Activated naive CD4-positive, alpha-beta T cell (primary cell): Measurements from ENCODE around the gene SYT10.
"Not testable (repeated sequence)": the region's sequence is repeated elsewhere in the genome, so short reads cannot be mapped to it uniquely, and the experiment has no call there.

ENCODE experiments used
- DNase-seq, 4 experiments: peaks; one replicate each; lab custom pipeline; 2025; lab: John Stamatoyannopoulos, UW

SYT10 gene

DNA sequence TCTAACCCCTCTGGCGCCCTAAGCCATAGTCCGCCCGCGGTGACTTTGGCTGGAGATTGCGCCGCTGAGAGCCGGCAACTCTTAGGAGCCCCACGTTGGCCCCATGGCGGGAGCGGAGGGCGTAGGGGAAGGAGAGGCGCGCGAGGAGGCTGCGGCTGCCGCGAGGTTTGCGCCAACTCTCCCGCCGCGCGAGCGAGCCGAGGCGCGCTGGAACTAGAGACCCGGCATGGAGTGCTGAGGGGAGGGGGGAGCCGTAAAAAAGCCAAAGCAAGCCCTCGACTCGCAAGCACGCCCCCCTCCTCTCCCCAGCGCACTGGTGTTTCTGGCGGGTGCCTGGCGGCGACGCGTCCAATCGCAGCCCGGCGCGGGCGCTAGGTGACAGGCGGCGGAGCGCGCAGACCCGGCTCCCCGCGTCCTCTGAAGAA is at the start of gene SYT10:
Gene SYT10, minus strand, starts transcription at position 233 of the 425 bp plus-strand sequence. CDS start 297 bp downstream, outside the sequence.
- no peak for DNase-seq

GRCh38 chr12:33488036-33488435 is 48.4 kb upstream of the SYT10 start:
- no peak for DNase-seq

DNA sequence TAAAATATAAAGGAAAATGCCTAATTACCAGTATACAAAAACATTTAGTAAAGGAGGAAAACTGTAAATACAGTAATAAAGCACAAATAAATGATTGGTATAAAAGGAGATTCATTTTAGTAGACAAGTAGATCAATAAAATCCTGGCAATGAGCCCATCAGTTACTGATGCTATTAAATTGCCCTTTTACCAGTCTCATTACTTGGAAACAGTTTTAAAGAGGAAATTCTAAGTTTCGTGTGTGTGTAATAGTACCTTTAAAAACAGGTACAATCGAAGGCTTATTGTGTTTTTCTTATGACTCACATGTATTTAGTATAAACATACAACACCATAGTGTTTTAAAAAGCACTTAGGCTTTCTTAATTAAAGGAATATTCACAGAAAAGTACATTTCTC is 46.4 kb upstream of the SYT10 start:
- no peak for DNase-seq

GRCh38 chr12:33484161-33484560 is 44.5 kb upstream of the SYT10 start:
- DNase-seq, result no peak

DNA sequence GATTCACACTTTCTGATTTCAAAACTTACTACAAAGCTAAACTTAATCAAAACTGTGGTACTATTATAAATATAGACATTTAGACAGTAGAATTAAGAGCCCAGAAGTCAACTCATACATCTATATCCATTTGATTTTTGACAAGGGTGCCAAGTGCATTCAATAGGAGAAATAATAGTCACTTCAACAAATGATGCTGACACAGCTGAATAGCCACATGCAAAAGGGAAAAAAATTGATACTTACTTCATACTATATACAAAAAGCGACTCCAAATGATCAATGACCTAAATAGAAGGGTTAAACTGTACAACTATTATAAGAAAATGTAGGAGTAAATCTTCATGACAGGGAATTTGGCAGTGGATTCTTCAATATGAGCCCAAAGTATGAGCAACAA is 40.7 kb upstream of the SYT10 start:
- DNase-seq, result no peak

GRCh38 chr12:33476058-33476457 is 36.4 kb upstream of the SYT10 start:
- DNase-seq, result no peak

DNA sequence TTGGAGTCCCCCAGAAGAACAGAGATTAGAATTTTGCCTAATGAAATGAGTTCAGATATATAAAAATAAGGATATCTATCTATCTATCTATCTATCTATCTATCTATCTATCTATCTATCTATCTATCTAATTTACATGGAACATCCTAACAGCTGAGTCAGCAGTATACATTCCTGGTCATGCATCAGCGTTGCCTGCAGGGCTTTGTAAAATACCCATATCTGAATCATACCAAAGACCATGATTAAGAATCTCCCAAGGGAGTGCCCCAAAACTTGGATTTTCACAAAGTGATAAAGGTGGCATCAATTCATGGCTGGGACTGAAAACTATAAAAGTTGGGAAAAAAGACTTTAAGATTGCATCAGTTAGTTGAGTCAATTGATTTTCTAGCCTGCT is 32.7 kb upstream of the SYT10 start:
- DNase-seq, result no peak

- no peak for DNase-seq
These were observed 15.5 kb upstream of the SYT10 start for GRCh38 chr12:33455096-33455495.

DNA sequence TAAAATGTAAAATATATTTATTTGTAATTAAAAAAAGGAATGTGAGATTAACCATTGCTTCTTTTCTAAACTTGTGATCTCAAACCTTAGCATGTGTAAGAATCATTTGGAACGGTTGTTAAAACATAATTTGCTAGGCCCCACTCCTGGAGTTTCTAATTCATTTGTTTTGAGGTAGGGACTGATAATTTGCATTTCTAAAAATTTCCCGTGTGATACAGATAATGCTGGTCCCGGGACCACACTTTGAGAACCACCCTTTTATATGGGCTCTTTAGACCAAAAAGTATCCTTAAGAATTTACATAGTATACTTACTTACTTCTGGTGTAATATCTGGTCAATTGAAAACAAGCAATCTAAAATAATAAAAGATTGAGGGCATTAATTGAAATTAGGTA is 10.9 kb upstream of the SYT10 start:
- no peak for DNase-seq

DNA sequence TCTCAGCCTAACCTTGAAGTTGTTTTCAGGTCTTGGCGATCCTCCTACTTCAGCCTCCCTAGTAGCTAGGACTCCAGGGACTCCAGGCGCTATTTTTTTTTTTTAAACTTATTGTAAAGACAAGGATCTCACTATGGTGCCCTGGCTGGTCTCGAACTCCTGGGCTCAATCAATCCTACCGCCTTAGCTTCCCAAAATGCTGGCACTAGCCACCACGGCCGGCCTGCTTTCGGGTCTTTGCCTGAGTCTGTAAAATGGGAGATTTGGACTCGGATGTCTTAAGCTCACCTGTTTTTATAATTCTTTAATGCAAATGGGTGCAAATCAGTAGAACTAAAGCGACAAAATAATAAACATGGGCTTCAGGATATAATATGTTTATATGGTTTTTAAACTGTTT is 858 bp upstream of the SYT10 start:
- no peak for DNase-seq

DNA sequence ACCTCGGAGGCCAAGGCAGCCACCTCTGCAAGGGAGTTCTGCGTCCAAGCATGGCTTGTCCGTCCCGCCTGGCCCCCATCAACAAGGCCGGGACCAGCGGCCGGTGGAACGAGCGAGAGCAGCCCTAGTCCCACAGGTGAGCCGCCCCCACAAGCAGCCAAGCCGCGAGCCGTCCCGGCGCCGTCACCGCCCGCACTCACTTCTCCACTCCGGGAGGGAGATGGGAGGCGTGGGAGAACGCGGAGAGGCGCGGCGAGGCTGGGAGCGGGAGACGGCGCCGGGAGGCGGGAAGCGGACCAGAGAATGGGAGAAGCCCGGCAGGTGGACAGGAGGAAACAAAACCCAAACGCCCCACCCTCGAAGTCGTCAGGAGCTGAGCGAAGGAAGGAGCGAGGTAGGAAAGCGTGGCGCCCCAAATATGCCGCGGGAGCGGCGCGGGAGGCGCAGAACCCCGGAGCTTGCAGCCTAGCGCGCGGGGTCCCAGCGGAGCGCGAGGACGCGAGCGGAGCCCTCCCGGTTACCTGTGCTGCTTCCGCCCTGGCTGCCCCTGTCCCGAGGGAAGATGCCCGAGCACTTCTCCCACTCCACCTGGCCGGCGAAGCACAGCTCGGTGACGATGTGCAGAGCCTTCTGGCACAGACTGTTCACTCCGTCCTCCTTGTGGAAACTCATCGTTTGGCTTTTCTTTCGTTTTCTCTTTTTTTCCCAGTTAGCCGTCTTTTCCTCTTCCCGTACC is 600 bp downstream of the SYT10 start:
- no peak for DNase-seq

DNA sequence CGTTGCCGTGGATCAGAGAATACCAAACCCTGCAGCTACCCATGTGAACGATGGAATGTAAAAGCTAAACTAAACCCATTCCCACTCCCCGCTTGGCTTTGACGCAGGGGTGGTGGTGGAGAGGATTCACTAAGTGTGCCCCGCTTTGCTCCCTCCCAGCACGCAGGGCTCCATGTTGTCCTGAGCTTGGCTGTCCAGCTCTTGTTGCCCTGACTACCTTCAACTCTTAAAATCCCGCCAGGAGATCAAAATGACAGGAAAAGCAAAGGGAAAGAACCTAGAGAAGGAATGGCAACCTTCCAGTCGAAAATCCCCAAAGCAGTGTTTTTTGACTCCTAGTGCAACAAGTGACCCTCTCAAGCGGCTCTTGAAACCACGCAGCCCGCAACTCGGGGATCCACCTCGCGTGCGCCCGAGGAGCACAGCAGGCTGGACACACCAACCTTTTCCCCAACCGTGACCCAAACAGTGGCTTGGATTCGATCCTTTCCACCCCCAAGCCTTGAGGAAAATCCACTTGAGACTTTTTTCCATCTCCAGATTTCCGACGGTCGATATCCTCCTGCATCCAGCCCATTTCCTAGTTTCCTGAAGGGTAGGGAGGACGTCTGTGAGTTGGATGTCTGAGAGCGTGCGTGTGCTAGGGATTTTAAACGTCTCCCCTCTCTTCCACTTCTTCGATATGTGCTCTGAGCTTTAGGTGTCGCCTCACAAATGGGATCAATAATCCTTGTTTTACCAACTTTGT is 1.4 kb downstream of the SYT10 start:
- DNase-seq, result no peak

- DNase-seq, result no peak
These were observed 2.0 kb downstream of the SYT10 start for GRCh38 chr12:33437598-33437997.

DNA sequence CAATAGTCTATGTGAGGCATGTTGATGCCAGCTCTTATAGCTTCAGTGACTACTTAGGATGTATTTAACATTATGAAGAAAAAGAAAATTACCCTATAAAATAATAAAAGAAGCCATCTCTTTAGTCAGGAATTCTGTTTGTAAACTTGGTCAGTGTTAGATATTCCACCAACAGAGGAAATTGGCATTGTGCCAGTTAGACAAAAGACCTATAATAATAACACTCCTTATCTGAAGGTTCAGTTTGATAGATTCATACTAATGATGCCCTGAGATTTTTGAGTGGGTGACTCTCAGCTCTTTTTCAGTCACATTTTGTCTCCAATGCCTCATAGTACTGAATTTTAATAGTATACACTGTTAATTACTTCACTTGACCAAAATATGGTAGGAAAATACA is 6.6 kb downstream of the SYT10 start:
- DNase-seq, result no peak

GRCh38 chr12:33431648-33432047 is 8.0 kb downstream of the SYT10 start:
- no peak for DNase-seq

DNA sequence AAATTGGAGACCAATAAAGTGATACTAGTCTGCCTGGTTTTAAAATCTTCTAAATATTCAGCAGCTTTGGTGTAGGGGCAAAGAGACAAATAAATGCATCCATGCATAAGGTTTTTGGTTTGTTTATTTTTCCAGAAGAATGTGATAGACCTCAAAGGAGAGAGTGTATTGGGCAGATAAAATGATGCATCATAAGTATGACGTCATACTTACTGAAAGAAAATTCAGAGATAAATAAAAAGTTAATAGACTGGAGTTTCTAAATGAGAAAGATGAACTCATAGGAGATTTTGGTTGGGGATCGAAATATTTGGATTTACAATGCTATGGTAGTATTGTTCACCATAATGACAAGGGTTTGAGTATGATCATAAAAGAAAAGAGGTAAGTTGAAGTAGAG is 10.2 kb downstream of the SYT10 start:
- no peak for DNase-seq

DNA sequence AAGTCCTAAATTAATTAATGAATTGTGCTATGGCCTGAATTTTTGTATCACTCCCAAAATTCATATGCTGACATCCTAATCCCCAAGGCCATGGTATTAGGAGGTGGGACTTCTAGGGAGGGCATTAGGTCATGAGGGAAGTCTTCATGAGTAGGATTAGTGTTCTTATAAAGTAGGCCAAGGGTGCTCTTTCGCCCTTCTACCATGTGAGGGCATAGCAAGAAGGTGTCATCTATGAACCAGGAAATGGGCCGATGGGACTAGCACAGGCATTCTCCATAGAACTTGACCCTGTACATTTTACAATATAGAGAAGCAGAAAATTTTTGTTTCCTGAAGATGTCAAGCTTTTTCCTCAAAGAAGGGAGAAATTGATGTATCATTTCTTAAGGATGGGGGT is 12.5 kb downstream of the SYT10 start:
- DNase-seq, result no peak

GRCh38 chr12:33423706-33424105 is 15.9 kb downstream of the SYT10 start:
- no peak for DNase-seq

- DNase-seq, result not testable (repeated sequence)
These were observed 27.2 kb downstream of the SYT10 start for GRCh38 chr12:33412410-33412809.

DNA sequence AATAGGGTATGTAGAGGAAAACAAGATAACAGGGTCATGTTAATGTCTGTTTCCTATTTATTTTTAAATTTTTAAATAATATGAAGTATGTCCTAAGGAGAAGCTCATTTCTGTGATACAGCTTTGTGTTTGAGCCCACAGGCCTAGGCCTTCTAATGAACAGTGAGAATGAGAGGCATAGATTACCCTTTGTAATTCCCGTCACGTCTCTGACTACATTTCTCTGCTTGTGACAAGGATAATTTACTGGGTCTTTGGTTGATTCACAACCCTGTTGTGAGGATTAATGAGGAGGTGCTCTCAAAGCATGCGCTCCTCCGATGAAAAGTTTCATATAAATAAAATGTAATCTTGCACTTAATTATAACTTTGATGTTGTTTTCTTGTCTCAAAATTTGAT is 56.1 kb downstream of the SYT10 start:
- DNase-seq, result no peak

GRCh38 chr12:33376153-33376552 is 63.5 kb downstream of the SYT10 start:
- no peak for DNase-seq

DNA sequence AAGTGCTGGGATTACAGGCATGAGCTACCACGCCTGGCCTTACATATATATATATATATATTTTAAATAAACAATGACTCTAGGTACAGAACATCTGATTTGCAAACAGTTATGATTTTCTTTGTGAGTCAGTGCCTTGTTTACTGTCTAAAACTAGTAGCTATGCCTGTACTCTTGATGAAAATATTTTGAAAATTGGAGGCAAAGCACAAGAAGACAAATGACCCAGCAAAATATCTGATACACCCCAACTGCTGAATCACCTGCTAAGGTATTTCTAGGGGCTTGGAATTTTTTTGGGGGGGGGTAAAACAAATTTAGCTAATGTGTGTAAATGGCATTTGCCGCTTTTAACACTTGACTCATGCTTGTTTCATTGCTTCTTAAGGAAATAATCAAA is 69.3 kb downstream of the SYT10 start:
- no peak for DNase-seq

GRCh38 chr12:33357181-33357580 is 82.4 kb downstream of the SYT10 start:
- DNase-seq, result no peak

GRCh38 chr12:33349791-33350190 is 89.8 kb downstream of the SYT10 start:
- DNase-seq, result no peak
